Esophagus squamous epithelium (tissue), 5 donors: Measurements from ENCODE around the gene DAAM1. TPM values are rescaled to one million over a fixed set of nuclear protein-coding genes. Genes with fewer than 3 reads are reported as not detected.
A peak's percentile ranks its signal among the peaks of the same experiment; 100 is the strongest.

ENCODE experiments used
- DNase-seq: peaks from one replicate; lab custom pipeline; 2025; lab: John Stamatoyannopoulos, UW
- H3K27ac ChIP-seq, 4 donors: fragments of 200-600 bp; sonication (generic); one replicate each; pipeline ENCODE4 v1.5.1; 2016 to 2019; ENCODE audit warnings: mild to moderate bottlenecking in 1 of 4
- H3K27me3 ChIP-seq, 4 donors: fragments of 200-600 bp; sonication (generic); 1 replicate in 3 of 4; 2 replicates in 1 of 4; pipeline versions ENCODE4 v1.5.1 to v1.6.0; 2017 to 2021; ENCODE audit warnings: antibody characterized with exemption in 1 of 4
- H3K36me3 ChIP-seq, 3 donors: fragments of 200-600 bp; sonication (generic); one replicate each; pipeline ENCODE4 v1.5.1; 2016 to 2019
- H3K4me1 ChIP-seq, 3 donors: fragments of 200-600 bp; sonication (generic); one replicate each; pipeline ENCODE4 v1.5.1; 2017 to 2019
- H3K4me3 ChIP-seq, 4 donors: fragments of 200-600 bp; sonication (generic); 1 replicate in 3 of 4; 2 replicates in 1 of 4; pipeline ENCODE4 v1.5.1; 2016 to 2019; ENCODE audit warnings: mild to moderate bottlenecking in 2 of 4, moderate library complexity in 1 of 4
- H3K9me3 ChIP-seq, 3 donors: fragments of 200-600 bp; sonication (generic); one replicate each; pipeline ENCODE4 v1.5.1; 2016 to 2019
- POLR2A ChIP-seq, 4 donors: fragments of 450-650 bp; IDR thresholded peaks; one replicate each; pipeline ENCODE4 v1.6.1; 2017; ENCODE audit warnings: antibody characterized with exemption in 4 of 4, mild to moderate bottlenecking in 4 of 4, moderate library complexity in 3 of 4
- WGBS, 2 donors: methylation state at CpG; one replicate each; pipeline ENCODE4 v1.1.5; 2018; 5-methylcytosine and 5-hydroxymethylcytosine counted together
- intact Hi-C: fragments of 100-400 bp; cut with DNase I; formaldehyde crosslinking; loops from one replicate; pipeline ENCODE4 v1.15.0; 2022
- total RNA-seq, 4 donors: library from RNA; depleted of rRNA; stranded (reverse); fragments of >200 nt; gene quantifications; one replicate each; pipeline ENCODE4 v1.1.0, GENCODE V29; 2016
- TF ChIP-seq, protein P1 (sequence below), 6 experiments: fragments of 450-650 bp in 4 of 6; fragments of 200-600 bp in 2 of 6; sonication (generic) in 2 of 6; IDR thresholded peaks; one replicate each; pipeline ENCODE4 v1.5.1; 2016 to 2019; ENCODE audit warnings: antibody characterized with exemption in 6 of 6, mild to moderate bottlenecking in 4 of 6, moderate library complexity in 4 of 6
- donor health status: DM: yes; HTN: yes; CAD: no.

DAAM1 gene
- 10 to 100 TPM; 47.2 to 91.7 (median 64.0) TPM for total RNA-seq

DNA sequence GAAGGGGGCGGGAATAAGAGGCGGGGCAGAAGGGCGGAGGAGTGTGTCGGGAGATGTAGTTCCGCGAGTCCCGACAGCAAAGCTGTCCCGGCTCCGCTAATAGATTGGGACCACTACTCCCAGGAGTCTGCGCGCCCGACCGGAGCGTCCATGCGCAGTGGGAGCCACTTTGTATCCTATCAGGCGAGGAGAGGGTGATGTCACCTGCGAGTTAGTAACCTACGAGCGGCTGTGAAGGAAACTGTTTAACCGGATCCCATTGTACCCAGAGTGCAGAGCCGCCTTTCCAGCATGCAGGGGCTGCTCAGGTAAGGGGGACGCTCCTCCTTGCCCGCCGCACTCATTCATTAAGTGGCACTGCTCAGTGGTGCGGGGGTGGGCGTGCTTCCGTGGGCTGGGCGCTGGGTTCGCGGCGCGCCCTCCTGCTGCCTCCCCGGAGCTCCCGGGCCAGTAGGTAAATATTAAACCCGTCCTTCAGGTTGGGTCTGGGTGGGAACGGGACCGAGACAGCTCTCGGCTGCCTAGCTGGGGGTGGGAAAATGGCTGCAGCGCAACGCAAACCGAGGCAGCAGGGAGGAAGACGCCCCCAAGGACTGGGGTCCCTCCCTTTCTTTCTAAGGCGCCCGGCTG is at the start of gene DAAM1:
TSS of gene DAAM1 (plus strand) at position 207 of the 630 bp plus-strand sequence. CDS start 74,811 bp downstream, outside the sequence.
- peaks cover 15 to 56% (median 18%) of the 10 kb centered on the region in 3 donors for H3K4me1 ChIP-seq
- intact Hi-C loops = no loop called here
- no peaks in the 10 kb centered on the region for H3K27me3 ChIP-seq
- H3K36me3 ChIP-seq = no peaks in the 10 kb centered on the region
- no peaks in the 10 kb centered on the region for H3K9me3 ChIP-seq
- peak within 1 kb of the TSS; percentile 84 to 98 (median 93) for H3K4me3 ChIP-seq
- H3K27ac ChIP-seq = peak within 1 kb of the TSS; percentile 97 to 100 (median 99)
- DNase-seq = peak; percentile 94
- WGBS, 2 donors = 0% methylated on average over 11 to 21 of the region's 44 CpGs
- TF ChIP-seq POLR2A (IDR thresholded peaks at IDR 0.05) = peak in 3 of 4 donors; percentile 96 to 99 (median 98)
- TF ChIP-seq, protein P1, sequence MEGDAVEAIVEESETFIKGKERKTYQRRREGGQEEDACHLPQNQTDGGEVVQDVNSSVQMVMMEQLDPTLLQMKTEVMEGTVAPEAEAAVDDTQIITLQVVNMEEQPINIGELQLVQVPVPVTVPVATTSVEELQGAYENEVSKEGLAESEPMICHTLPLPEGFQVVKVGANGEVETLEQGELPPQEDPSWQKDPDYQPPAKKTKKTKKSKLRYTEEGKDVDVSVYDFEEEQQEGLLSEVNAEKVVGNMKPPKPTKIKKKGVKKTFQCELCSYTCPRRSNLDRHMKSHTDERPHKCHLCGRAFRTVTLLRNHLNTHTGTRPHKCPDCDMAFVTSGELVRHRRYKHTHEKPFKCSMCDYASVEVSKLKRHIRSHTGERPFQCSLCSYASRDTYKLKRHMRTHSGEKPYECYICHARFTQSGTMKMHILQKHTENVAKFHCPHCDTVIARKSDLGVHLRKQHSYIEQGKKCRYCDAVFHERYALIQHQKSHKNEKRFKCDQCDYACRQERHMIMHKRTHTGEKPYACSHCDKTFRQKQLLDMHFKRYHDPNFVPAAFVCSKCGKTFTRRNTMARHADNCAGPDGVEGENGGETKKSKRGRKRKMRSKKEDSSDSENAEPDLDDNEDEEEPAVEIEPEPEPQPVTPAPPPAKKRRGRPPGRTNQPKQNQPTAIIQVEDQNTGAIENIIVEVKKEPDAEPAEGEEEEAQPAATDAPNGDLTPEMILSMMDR (IDR thresholded peaks at IDR 0.05) = no peak

DNA sequence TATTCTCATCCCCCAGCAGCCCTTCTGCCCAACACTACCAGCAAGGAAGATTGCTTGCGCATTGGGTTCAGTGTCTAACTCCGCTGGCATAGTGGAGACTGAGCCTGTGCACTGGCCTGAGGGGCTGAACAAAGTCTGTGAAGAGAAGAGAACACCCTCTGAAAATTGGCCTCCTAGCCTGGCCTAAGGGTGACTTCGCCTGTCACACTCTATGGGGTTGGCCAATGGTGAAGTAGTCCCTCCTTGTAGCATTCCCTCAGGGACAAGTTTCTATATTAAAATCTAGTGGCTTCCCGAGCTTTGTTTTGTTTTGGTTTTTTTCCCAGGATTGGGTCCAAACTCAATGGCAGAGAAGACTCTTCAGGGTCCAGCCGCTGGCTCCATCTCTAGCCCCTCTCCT is 49.1 kb upstream of the DAAM1 start:
- H3K27ac ChIP-seq = no peak overlapping the region
- no peak for DNase-seq
- H3K36me3 ChIP-seq = no peaks in the 10 kb centered on the region
- H3K9me3 ChIP-seq = no peaks in the 10 kb centered on the region
- TF ChIP-seq, protein P1 (IDR thresholded peaks at IDR 0.05) = no peak
- TF ChIP-seq POLR2A (IDR thresholded peaks at IDR 0.05) = no peak
- intact Hi-C loops = no loop called here
- WGBS, 2 donors = 85 to 89% methylated on average over 5 of the region's 5 CpGs
- H3K27me3 ChIP-seq = no peaks in the 10 kb centered on the region
- no peak overlapping the region for H3K4me3 ChIP-seq
- H3K4me1 ChIP-seq = no peaks in the 10 kb centered on the region

DNA sequence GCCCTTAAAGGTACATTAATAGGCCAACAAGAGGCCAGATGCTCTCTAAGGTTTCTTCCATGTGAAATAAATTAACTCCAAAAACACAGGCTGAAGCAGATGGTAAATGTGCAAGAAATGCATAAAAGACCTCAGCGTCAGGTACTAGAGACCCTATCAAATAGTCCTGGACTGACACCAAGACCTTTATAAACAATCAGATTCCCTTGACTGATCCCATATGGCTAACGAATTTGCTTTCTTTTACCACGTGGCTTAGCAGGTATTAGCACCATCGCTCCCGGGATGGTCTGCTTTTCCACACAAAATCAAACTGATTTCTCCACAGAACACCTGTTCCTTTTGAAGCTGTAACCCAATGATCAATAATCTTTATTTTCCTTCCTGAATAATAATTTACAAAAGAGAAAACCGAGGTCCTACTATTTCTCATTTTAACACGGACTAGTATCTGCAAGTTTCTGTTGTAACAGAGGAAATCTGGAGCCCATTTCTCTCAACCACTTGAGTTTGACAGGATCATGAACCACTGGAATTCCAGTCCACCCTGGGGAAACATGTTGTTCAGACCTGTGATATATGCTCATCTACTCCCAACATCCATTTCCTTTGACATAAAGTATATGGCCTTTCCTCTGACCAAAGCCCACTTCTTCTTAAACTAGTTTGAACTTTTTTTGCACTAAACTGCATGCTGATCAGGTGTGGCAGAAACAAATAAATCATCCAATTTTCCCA is 48.2 kb upstream of the DAAM1 start:
- no peaks in the 10 kb centered on the region for H3K27me3 ChIP-seq
- H3K4me1 ChIP-seq = no peaks in the 10 kb centered on the region
- H3K4me3 ChIP-seq = no peak overlapping the region
- intact Hi-C loops = no loop called here
- no peaks in the 10 kb centered on the region for H3K9me3 ChIP-seq
- H3K36me3 ChIP-seq = no peaks in the 10 kb centered on the region
- DNase-seq = no peak
- TF ChIP-seq POLR2A (IDR thresholded peaks at IDR 0.05) = no peak
- TF ChIP-seq, protein P1 (IDR thresholded peaks at IDR 0.05) = no peak
- WGBS, 2 donors = 82 to 90% methylated on average over 7 of the region's 7 CpGs
- no peak overlapping the region for H3K27ac ChIP-seq

DNA sequence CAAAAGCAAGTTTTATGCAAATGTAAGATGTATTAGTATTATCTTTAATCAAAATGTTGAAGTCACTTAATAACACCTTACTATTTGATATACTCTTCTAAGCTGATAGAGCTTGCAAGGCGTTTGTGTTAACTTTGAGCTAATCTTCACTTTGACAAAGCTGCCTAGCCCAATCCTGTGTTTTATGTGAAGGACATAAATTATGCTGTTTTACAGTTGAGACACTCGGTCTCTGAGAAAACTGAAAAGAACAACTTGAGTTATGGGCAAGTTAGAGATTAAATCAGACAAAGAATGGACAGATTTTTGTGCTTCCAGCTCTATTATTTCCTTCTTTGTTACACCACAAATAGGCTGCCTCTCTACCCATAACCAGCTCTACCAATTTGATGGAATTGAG is 42.0 kb upstream of the DAAM1 start:
- H3K4me1 ChIP-seq = no peaks in the 10 kb centered on the region
- intact Hi-C loops = no loop called here
- H3K27me3 ChIP-seq = no peaks in the 10 kb centered on the region
- TF ChIP-seq, protein P1 (IDR thresholded peaks at IDR 0.05) = no peak
- no peak for TF ChIP-seq POLR2A (IDR thresholded peaks at IDR 0.05)
- WGBS, 2 donors = 73 to 76% methylated on average over 2 of the region's 2 CpGs
- no peak for DNase-seq
- H3K36me3 ChIP-seq = no peaks in the 10 kb centered on the region
- no peak overlapping the region for H3K4me3 ChIP-seq
- no peaks in the 10 kb centered on the region for H3K9me3 ChIP-seq
- no peak overlapping the region for H3K27ac ChIP-seq

DNA sequence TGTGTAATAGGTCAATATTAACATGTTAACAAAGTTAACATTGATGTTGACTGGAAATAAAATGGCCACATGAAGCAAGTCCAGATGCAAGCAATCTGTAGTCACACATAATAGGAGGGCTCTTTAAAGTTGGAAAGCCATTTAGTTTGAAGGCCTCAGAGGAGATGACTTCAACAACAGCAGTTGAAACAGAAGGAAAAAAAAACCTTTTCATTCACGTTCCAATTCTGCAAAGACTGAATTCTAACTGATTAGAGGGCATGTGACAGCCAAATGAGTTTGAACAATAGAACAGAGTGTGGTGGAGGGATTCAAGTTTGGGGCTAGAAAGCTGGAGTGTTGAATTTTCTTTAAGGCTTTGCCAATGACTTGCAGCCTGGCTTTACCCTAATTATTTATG is 41.5 kb upstream of the DAAM1 start:
- intact Hi-C loops = no loop called here
- Histone ChIP-seq H3K4me3 (no peak overlapping the region), H3K27me3 (no peaks in the 10 kb centered on the region), H3K27ac (no peak overlapping the region), H3K36me3 (no peaks in the 10 kb centered on the region), H3K9me3 (no peaks in the 10 kb centered on the region), H3K4me1 (no peaks in the 10 kb centered on the region)
- no peak for DNase-seq
- TF ChIP-seq POLR2A (IDR thresholded peaks at IDR 0.05) = no peak
- TF ChIP-seq, protein P1 (IDR thresholded peaks at IDR 0.05) = no peak
- WGBS, 2 donors = 46 to 61% methylated on average over 1 of the region's 1 CpG
